Prostate gland (tissue), 2 donors: ENCODE measurements around the gene BRF1.

Experiments used
- POLR2A ChIP-seq: fragments of 450-650 bp; IDR thresholded peaks from one replicate; pipeline ENCODE4 v1.6.1; 2016; ENCODE audit warnings: antibody characterized with exemption, mild to moderate bottlenecking
- TF ChIP-seq, protein P1 (sequence below), 4 experiments: fragments of 200-600 bp in 2 of 4; fragments of 450-650 bp in 2 of 4; sonication (generic) in 2 of 4; IDR thresholded peaks; 1 replicate in 3 of 4; 2 replicates in 1 of 4; pipeline ENCODE4 v1.5.1; 2016 to 2019; ENCODE audit warnings: antibody characterized with exemption in 4 of 4, mild to moderate bottlenecking in 2 of 4, moderate library complexity in 2 of 4

DNA sequence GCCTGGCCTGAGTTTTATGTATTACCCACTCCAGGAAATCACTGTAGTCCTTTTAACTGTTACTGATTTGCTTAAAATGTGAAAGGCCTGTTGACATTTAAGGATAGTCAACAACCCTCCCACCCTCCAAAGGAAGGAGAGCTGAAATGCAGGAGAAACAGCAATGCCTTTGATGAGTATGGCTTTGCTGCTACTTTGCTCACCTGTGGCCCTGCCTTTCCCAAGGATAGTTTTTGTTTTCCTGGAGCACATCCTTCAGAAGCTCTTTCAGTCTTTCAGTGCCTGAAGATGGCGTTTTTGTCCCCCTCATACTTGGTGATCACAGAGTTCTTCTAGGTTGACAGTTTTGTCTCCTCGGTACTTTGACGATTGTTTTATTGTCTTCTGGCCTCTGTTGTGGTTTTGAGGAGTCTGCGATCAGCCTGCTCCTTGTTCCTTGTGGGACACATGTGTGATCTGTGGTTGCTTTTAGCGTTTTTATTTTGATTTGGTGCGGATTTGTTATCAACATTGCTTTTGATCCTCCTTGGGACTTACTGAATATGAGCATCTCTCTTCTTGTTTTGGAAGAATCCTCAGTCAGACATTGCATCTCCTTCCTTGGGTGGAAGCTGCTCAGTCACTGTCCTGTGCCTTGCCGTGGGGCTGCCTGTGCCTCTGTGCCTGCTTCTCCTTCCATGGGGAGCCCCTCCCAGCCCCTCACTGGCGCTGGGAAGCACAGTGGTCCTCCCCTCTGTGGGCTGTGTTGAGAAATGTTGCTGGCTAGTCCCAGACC, 31.0 kb upstream of the BRF1 start:
- TF ChIP-seq, protein P1, sequence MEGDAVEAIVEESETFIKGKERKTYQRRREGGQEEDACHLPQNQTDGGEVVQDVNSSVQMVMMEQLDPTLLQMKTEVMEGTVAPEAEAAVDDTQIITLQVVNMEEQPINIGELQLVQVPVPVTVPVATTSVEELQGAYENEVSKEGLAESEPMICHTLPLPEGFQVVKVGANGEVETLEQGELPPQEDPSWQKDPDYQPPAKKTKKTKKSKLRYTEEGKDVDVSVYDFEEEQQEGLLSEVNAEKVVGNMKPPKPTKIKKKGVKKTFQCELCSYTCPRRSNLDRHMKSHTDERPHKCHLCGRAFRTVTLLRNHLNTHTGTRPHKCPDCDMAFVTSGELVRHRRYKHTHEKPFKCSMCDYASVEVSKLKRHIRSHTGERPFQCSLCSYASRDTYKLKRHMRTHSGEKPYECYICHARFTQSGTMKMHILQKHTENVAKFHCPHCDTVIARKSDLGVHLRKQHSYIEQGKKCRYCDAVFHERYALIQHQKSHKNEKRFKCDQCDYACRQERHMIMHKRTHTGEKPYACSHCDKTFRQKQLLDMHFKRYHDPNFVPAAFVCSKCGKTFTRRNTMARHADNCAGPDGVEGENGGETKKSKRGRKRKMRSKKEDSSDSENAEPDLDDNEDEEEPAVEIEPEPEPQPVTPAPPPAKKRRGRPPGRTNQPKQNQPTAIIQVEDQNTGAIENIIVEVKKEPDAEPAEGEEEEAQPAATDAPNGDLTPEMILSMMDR (IDR thresholded peaks at IDR 0.05), result no peak
- TF ChIP-seq POLR2A, result no peak
